NCI-H524 treated with DMSO at 0.1 percent for 48 hours (cell line): ENCODE data around the gene UBE2S.
"Not testable (repeated sequence)": the region's sequence is repeated elsewhere in the genome, so short reads cannot be mapped to it uniquely, and the experiment has no call there.

Experiments used
- DNase-seq: peaks from one replicate; lab custom pipeline; 2025; lab: John Stamatoyannopoulos, UW

Gene UBE2S

DNA sequence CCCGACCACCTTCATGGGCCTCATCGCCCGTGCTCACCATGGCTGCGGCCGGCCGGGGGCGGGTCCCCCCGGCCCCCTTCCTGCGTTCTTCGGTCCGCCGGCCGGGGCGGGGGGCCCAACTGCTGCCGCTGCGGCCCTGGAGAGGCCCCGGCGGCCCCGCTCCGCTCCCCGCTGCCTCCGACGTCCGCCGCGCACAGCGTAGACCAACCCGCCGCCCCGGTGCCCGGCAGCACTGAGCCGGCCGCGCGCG, at the start of gene UBE2S:
Gene UBE2S (minus strand): TSS at position 239 of the 250 bp plus-strand sequence. CDS start 199 bp downstream, at position 40.
- not testable (repeated sequence) for DNase-seq

GRCh38 chr19:55456347-55456746, 48.8 kb upstream of the UBE2S start:
- no peak for DNase-seq

DNA sequence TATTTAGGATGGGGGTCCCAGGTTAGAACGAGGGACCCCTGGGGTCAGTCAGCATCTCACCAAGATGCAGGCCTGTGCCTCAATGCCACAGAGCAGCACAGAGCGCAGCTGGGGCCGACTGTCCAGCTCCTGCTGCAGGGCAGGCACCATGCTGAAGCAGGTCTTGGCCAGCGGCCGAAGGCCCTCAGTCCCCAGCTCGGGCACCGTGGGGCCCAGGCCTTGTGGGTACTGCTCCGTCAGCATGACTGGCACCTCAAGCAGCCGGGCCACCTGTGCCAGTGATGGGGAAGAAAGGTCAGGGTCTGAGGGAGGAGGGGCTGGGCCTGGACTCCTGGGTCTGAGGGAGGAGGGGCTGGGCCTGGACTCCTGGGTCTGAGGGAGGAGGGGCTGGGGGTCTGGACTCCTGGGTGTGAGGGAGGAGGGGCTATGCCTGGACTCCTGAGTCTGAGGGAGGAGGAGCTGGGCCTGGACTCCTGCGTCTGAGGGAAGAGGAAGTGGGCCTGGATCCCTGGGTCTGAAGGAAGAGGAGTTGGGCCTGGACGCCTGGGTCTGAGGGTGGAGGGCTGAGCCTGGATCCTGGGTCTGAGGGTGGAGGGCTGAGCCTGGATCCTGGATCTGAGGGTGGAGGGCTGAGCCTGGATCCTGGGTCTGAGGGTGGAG, 48.1 kb upstream of the UBE2S start:
- DNase-seq = no peak

DNA sequence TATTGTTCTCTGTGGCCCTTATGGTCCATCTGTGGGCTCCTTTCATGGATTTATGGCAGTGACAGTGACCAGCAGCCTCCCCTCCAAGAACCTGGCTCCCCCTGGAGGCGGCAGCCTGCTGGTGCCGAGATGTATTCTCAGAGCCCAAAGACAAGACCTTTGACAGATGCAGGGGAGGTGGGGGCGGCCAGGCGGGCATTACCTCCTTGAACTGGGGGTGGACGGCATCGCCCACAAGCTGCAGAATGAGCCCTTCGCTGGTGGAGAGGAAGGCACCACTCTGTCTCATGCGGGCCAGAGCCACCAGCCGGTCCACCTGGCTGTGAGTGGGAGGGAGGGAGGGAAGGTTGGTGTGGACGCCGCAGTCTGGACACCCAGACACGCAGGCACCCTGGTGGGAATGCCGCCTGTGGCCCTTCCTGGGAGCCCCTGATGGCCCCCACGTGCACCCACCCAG, 47.2 kb upstream of the UBE2S start:
- DNase-seq = no peak

- DNase-seq = no peak
Observed at GRCh38 chr19:55453511-55454260, 46.1 kb upstream of the UBE2S start.

DNA sequence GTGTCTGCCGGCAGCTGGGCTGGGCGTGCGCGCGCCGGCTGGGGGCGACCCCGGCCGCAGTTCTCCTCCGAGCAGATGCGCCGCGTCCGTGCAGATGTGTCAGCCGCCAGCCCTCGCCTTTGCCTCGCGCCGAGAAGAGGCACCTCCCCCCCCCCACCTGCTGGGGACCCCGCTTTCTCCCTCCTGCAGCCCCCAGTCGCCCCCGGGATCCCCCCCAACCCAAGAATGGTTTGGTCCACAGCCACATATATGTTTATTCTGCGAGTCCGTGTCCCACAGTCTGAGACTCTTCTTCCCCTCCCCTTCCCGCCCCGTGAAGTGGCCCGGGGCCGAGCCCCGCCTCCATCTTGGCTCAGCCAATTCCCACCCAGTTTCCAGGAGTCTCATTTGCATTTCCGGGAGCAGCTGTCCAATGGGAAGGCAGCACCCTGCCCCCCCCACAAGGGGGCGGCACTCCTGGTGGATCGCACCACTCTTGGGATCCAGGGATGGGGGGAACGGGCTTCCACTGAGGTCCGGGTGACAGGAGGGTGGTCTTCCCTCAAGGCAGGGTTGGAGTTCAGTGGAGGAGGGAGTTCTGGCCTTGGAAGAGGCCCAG, 45.3 kb upstream of the UBE2S start:
- DNase-seq = peak; percentile 87

GRCh38 chr19:55451965-55452748, 44.6 kb upstream of the UBE2S start:
- DNase-seq = no peak

- no peak for DNase-seq
Observed at GRCh38 chr19:55451163-55451964, 43.8 kb upstream of the UBE2S start.

DNA sequence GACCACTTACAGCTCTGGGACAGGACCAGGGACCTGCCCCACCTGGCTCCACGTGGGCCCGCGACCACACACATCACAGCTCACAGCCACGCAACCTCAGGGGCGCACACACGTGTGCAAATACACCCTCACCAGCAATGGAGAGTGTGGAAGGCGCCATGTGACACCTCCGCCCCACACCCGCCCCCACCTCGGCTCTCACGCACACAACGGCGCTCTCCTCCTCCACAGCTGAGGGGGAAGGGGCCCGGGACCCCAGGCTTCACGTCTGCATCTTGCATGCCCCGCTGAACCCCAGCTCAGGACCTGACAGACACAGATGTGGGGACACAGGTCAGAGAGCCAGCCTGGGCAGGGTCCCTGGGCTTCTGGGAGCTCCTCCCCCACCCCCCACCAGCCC, 41.9 kb upstream of the UBE2S start:
- DNase-seq = no peak

- DNase-seq = not testable (repeated sequence)
Observed at GRCh38 chr19:55448175-55448490, 40.5 kb upstream of the UBE2S start.

- DNase-seq = no peak
Observed at GRCh38 chr19:55447421-55448174, 40.0 kb upstream of the UBE2S start.

DNA sequence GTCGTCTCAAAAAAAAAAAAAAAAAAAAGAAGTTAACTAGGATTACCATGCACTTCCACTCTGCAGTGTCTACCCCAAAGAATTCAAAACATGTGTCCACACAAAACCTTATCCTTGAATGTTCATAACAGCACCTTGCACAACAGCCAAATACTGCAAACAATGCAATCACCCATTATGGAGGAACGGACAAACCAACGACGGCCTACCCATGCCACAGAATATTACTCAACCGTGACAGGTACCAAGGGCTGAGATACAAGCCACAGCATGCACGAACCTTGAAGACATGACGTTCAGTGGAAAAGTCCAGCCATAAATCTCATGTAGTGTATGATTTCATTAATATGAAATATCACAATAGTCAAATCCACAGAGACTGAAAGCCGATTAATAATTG, 38.5 kb upstream of the UBE2S start:
- no peak for DNase-seq

- no peak for DNase-seq
Observed at GRCh38 chr19:55444646-55445045, 37.1 kb upstream of the UBE2S start.

DNA sequence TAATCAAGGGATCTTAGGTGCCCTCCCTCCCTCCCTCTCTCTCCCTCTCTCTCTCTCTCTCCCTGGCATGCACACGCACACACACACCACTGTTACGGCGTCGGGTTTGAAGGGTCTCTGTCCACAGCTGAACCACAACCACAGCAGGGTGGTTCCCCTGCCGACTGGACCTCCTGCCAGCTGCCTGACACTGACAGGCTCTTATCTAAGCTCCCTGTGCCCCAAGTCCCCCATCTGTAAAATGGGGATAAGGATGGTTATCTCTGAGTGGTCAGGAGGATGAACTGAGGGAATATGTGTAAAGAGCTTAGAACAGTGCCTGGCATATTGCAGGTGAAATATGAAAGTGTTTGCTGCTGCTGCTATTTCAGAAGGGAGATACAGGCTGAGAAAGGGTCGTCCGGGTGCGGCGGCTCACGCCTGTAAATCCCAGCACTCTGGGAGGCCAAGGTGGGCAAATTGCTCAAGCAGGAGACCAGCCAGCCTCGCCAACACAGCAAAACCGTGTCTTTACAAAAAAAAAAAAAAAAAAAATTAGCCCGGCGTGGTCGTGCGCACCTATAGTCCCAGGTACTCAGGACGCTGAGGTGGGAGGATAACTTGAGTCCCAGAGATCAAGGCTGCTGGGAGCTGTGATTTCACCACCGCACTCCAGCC, 36.4 kb upstream of the UBE2S start:
- no peak for DNase-seq

DNA sequence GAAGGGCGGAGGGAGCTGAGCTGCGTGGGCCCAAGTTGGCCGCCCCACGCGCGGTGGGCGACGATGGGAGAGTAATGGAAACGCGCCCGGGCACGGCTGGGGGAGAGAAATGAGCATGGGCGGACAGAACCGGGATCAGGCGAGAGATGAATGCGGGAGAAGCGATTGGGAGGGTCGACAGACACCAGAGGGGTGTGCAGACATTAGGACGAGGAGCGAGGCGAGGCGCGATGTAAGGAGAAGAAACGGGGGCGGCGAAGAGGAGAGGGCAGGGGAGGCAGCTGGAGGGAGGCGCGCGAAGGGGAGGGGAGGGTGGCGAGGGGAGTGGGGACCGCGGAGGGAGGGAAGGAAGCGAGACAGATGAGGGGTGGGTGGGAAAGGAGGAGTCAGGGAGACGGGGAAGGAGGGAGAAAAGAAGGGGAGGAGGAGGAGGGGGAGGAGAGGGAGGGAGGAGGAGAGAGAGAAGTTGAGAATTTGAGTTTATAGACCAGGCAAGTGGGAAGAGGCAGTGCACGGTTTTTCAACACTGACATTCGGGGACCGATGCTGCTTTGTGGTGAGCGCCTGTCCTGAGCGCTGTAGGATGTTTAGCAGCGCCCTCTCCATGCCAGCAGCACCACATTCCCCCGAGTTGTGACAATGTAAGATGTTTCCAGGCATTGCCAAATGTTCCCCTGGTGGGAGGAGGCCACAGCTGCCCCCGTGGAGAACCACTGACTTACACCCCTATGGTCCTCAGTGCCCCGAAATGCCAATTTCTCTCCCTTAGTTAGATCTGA, 35.6 kb upstream of the UBE2S start, which contains the start of gene SHISA7:
Gene SHISA7 (minus strand): TSS at position 256 of the 779 bp plus-strand sequence. CDS start 437 bp downstream, outside the sequence.
- no peak for DNase-seq

DNA sequence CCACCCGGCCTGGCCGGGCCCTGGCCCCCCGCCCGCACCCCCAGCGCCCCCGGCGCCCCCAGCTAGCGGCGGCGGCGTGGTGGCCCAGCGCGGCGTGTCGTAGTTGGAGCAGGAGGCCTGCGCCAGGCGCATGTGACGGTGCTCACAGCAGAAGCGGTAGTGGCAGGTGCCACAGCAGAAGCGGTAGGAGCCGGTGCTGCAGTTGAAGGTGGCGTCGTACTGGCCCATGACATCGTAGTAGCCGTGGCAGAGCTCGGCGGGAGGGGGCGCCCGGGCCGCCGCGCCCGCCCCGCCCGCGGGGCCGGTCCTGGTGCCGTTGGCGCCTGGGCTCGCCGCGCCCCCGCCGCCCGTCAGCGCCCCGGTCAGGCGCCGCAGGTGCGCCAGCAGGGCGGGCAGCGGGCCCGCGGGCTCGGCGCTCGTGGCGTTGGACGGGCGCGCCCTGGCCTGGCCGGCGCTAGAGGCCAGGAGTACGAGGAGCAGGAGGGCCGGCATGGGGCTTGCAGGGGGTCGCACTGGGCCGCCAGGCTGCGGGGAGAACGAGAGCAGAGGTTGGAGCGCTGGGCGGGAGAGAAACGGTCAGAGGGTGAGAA, 34.9 kb upstream of the UBE2S start:
- DNase-seq = no peak

GRCh38 chr19:55441692-55442321, 34.2 kb upstream of the UBE2S start:
- DNase-seq = no peak

GRCh38 chr19:55441319-55441691, 33.7 kb upstream of the UBE2S start:
- DNase-seq = no peak
